ENCODE results near the gene DIP2C.
"Not testable (repeated sequence)": the region's sequence is repeated elsewhere in the genome, so short reads cannot be mapped to it uniquely, and the experiment has no call there.

Gene DIP2C

GRCh38 chr10:361203-362081, 328.0 kb downstream of the DIP2C start:
- no peak for DNase-seq

DNA sequence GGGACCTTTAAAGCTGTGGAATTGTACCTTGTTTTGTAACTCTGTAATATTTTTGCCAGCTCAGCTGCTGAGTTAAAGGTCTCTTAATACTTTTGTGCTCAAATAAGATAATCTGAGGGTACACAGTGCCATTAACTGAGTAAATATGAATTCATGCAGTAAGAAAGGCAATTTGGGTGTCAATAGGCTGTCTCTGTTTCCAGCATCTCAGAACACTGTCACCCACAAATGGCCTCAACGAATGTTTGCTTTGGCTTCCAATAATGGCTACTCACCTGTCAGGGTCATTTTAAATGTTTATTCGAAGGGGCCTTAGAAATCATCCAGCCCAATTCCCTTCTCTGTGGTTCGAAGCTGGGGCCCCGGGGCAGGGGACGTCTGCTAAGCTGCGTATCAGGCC, 328.8 kb downstream of the DIP2C start:
- DNase-seq, result no peak

DNA sequence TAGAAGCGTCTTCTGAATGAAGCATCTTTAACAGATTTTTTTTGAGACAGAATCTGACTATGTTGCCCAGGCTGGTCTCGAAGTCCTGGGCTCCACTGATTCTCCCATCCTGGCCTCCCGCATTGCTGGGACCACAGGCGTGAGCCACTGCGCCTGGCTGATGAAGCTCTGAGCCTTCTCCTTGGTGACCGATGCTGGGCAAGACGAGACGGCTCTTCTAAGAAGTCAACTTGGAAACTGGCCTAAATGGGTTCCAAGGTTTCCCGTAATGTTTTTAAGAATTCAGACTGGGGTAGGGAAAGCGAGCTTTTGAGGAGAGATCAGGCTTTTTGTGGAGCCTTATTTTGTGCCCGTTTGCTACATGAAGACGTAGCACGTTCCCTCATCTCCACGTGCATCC, 329.7 kb downstream of the DIP2C start:
- no peak for DNase-seq

- no peak for DNase-seq
Measured at GRCh38 chr10:359093-359492, 330.4 kb downstream of the DIP2C start.

GRCh38 chr10:357201-357950, 332.1 kb downstream of the DIP2C start:
- no peak for DNase-seq

DNA sequence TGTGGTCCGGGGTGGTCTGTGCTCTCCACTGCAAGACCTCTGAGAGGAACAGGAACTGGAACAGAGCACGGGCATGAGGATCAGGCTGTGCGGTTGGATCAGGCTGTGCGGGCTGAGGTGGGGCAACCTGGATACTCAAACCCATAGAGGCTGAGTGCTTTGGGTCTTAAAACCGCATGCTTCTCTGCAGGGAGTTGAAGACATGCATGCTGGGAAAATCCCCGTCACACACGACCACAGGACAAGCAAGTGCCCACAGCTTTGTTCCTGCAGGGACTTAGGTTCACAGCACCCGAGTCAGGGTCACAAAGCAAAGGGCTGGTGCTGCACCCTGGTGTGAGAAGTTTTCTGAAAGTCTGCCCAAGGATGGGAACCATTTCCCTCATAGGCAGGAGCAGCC, 333.0 kb downstream of the DIP2C start:
- DNase-seq, result no peak

- DNase-seq, result no peak
Measured at GRCh38 chr10:354901-355617, 334.4 kb downstream of the DIP2C start.

DNA sequence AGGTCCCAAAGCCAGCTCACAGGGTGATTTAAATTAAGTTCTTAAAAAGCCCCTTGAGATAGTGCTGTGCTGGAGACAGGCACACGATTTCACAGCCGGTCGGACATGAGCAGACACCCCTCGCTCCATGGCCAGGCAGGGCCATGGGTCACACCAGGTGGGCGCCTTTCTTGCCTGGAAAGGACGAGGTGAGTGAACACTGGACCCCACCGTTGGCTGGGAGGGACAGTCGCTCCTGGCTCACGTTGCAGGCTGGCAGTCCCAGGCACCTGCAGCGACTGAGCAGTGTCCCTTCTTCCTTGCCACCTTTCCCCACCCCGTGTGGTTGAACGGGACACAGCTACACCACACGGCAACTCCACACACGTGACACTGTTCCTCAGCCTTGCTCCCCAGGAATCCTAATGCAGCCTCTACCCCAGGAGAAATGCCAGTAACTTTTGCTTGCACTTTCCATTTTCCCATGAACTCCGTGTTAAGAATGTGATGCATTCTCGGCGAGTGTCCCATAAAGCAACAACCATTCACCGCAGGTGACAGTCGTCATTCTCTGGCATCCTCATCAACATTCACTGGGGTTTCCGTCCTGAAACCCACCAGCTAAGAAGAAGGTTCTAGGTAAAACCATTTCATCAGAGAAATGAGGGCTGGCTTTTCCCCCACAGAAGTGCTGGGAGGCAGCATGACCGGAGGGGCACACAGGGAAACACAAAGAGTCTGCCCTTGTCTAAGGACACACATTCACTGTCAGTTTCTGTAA, 336.8 kb downstream of the DIP2C start:
- no peak for DNase-seq

- no peak for DNase-seq
Measured at GRCh38 chr10:351770-352334, 337.6 kb downstream of the DIP2C start.

GRCh38 chr10:350981-351501, 338.4 kb downstream of the DIP2C start:
- no peak for DNase-seq

GRCh38 chr10:349081-349480, 340.4 kb downstream of the DIP2C start:
- no peak for DNase-seq

DNA sequence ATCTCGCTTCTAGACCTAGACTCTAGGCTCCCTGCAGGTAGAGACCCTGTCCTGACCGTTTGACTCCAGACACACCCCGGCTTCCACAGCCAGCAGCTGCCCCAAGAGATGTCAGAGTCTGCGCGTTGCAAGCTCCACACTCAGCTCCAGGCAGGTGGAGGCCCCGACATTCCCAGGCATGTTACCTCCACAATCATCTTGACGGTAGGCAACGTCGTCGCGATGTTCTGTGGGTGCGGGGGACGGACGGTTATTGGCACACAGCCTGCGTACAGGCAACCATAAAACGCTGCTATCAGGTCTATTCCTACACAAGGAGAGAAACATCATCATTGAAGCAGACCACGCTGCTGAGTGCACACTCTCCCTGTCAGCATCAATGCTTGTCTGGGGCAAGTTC, 341.0 kb downstream of the DIP2C start:
- no peak for DNase-seq

- DNase-seq, result not testable (repeated sequence)
Measured at GRCh38 chr10:347774-348173, 341.7 kb downstream of the DIP2C start.

GRCh38 chr10:347190-347589, 342.3 kb downstream of the DIP2C start:
- DNase-seq, result not testable (repeated sequence)

- DNase-seq, result no peak
Measured at GRCh38 chr10:344582-345200, 344.8 kb downstream of the DIP2C start.

DNA sequence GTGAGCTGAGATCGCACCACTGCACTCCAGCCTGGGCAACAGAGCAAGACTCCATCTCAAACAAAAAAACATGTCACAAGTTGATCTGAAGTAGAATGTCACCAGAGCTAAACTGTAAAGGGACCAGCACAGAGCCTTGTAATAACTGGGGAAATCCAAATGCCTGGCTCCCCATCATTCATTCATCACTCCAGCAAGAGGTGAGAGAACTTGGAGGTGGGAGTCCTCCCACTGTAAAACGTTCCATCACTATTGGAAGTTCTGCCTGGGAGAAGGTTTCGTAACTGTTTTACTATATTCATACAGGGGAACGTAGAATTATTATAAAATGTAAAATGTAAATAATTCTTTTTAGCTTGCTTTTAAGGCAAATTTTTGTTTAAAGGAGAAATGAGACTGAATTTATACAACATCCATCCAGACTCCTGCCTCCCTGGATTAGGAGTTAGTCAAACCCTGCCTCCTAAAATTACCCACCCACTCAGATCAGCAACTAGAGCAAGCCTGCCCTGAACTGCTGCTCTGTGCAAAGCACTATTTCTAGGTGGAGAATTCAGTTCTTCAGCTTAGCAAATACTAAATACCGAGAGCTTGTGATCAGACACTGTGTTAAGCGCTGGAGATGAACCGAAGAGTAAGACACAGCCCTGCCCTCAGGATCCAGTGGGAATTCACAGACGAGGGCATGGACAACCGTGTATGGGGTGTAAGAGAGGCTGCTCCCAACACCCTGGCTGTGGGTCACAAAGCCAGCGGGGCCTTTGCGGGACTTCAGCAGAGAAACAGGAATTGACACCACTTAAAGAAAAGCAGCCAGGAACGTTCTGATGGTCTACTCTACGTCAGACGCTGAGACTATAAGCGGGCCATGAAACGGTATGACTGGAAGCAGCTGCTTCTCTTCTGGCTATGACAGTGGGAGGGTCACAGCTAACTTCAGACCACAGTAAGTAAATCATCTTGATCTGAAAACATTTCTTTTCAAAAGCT, 345.9 kb downstream of the DIP2C start:
- no peak for DNase-seq

DNA sequence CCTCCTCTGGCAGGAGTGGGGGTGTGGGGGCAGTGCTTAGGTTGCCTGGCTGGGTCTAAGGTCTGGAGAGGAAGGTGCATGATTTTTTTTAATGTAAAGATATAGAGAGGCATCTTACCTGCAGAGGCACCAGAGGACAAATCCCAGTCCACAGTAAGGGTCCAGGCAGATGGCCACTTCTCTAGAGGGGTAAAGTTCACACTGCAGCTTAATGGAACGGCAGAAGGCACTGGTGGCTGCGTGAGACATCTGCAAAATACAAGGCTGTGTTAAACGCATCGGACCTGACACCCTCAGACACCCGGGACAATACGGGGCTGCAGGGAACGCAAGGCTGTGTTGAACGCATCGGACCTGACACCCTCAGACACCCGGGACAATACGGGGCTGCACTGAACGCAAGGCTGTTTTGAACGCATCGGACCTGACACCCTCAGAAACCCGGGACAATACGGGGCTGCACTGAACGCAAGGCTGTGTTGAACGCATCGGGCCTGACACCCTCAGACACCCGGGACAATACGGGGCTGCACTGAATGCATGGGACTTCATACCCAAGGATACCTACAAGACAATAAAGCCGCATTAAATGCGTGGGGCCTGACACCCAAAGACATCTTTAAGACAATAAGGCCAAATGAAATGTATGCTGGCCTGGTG, 348.3 kb downstream of the DIP2C start:
- no peak for DNase-seq

GRCh38 chr10:340646-341045, 348.8 kb downstream of the DIP2C start:
- no peak for DNase-seq

- no peak for DNase-seq
Measured at GRCh38 chr10:339038-339391, 350.5 kb downstream of the DIP2C start.

Measured in T-helper 1 cell (primary cell).